ENCODE measurements around the gene AKAP1. TPM values are rescaled to one million over a fixed set of nuclear protein-coding genes. Genes with fewer than 3 reads are reported as not detected.
A peak's percentile ranks its signal among the peaks of the same experiment; 100 is the strongest.

AKAP1 gene
- total and polyA plus RNA-seq, 4 donors, result 22.8 to 37.7 (median 33.6) TPM

DNA sequence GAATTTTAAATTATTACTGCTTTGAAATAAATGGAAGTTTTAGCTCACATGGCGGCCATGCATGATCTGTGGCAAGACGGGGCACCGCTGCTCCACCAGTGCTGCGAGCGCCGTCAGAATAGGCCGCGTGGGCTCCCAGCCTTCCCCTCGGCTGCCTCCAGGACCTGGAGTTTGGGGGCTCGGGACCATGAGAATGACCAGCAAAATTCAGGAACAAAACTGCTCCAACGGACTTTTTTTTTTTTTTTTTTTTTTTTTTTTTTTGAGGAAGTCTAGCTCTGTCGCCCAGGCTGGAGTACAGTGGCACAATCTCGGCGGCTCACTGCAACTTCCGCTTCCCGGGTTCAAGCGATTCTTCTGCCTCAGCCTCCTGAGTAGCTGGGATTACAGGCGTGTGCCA lies 38.3 kb upstream of the AKAP1 start:
- Histone ChIP-seq H3K27ac (ENCODE audit: low read depth, low read length) (no peak overlapping the region), H3K27me3 (ENCODE audit: control insufficient read depth, insufficient read depth, low read length) (peaks cover 30% of the 10 kb centered on the region), H3K36me3 (ENCODE audit: control insufficient read depth, insufficient read depth, low read length) (no peaks in the 10 kb centered on the region), H3K4me3 (ENCODE audit: low read depth, low read length) (no peak overlapping the region), H3K4me1 (ENCODE audit: control insufficient read depth, insufficient read depth, low read length) (peaks cover 22% of the 10 kb centered on the region), H3K9me3 (ENCODE audit: control insufficient read depth, insufficient read depth, low read length) (no peaks in the 10 kb centered on the region)
- DNase-seq (ENCODE audit: low read depth in 4 of 6, low spot score in 6 of 6), result no peak
- 85% methylated on average over 8 of the region's 18 CpGs for WGBS (ENCODE audit: insufficient coverage)

GRCh38 chr17:57048096-57048495 lies 37.0 kb upstream of the AKAP1 start:
- Histone ChIP-seq H3K27ac (ENCODE audit: low read depth, low read length) (no peak overlapping the region), H3K27me3 (ENCODE audit: control insufficient read depth, insufficient read depth, low read length) (peaks cover 30% of the 10 kb centered on the region), H3K4me3 (ENCODE audit: low read depth, low read length) (no peak overlapping the region), H3K9me3 (ENCODE audit: control insufficient read depth, insufficient read depth, low read length) (no peaks in the 10 kb centered on the region), H3K4me1 (ENCODE audit: control insufficient read depth, insufficient read depth, low read length) (peaks cover 22% of the 10 kb centered on the region), H3K36me3 (ENCODE audit: control insufficient read depth, insufficient read depth, low read length) (no peaks in the 10 kb centered on the region)
- 90% methylated on average over 2 of the region's 2 CpGs for WGBS (ENCODE audit: insufficient coverage)
- no peak for DNase-seq (ENCODE audit: low read depth in 4 of 6, low spot score in 6 of 6)

- WGBS (ENCODE audit: insufficient coverage), result 29% methylated on average over 4 of the region's 5 CpGs
- Histone ChIP-seq H3K4me3 (ENCODE audit: low read depth, low read length) (no peak overlapping the region), H3K9me3 (ENCODE audit: control insufficient read depth, insufficient read depth, low read length) (no peaks in the 10 kb centered on the region), H3K27ac (ENCODE audit: low read depth, low read length) (no peak overlapping the region), H3K4me1 (ENCODE audit: control insufficient read depth, insufficient read depth, low read length) (peaks cover 22% of the 10 kb centered on the region), H3K27me3 (ENCODE audit: control insufficient read depth, insufficient read depth, low read length) (peaks cover 16% of the 10 kb centered on the region), H3K36me3 (ENCODE audit: control insufficient read depth, insufficient read depth, low read length) (no peaks in the 10 kb centered on the region)
- DNase-seq (ENCODE audit: low read depth in 4 of 6, low spot score in 6 of 6), result no peak
These were observed 34.7 kb upstream of the AKAP1 start for GRCh38 chr17:57050306-57050705.

DNA sequence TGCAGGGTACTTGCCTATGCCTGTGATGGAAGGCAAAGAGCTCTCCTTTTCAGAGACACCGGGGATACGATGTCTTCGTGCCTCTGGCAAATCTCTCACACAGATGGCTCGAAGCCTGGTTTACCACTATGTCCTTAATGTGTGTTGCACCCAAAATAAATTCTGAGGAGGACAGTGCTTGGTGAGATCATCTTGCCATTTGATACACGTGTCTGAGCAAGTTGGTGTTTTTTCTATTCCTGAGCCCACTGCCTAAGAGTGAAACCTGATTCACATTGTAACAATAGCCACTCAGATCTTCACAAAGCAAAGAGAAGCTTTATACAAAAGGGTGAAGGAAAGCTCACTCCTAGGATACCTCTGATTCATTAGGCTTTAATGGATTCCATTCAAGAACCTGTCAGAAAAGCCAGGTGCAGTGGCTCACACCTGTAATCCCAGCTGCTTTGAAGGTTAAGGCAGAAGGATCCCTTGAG lies 33.1 kb upstream of the AKAP1 start:
- peaks cover 2% of the 10 kb centered on the region for H3K27me3 ChIP-seq (ENCODE audit: control insufficient read depth, insufficient read depth, low read length)
- no peak for DNase-seq (ENCODE audit: low read depth in 4 of 6, low spot score in 6 of 6)
- H3K4me1 ChIP-seq (ENCODE audit: control insufficient read depth, insufficient read depth, low read length), result peaks cover 10% of the 10 kb centered on the region
- H3K36me3 ChIP-seq (ENCODE audit: control insufficient read depth, insufficient read depth, low read length), result no peaks in the 10 kb centered on the region
- 60% methylated on average over 3 of the region's 5 CpGs for WGBS (ENCODE audit: insufficient coverage)
- H3K9me3 ChIP-seq (ENCODE audit: control insufficient read depth, insufficient read depth, low read length), result no peaks in the 10 kb centered on the region
- no peak overlapping the region for H3K4me3 ChIP-seq (ENCODE audit: low read depth, low read length)
- no peak overlapping the region for H3K27ac ChIP-seq (ENCODE audit: low read depth, low read length)

GRCh38 chr17:57062865-57063264 lies 22.2 kb upstream of the AKAP1 start:
- no CpG with 5 or more reads among the region's 2 CpGs for WGBS (ENCODE audit: insufficient coverage)
- H3K27me3 ChIP-seq (ENCODE audit: control insufficient read depth, insufficient read depth, low read length), result no peaks in the 10 kb centered on the region
- DNase-seq (ENCODE audit: low read depth in 4 of 6, low spot score in 6 of 6), result no peak

DNA sequence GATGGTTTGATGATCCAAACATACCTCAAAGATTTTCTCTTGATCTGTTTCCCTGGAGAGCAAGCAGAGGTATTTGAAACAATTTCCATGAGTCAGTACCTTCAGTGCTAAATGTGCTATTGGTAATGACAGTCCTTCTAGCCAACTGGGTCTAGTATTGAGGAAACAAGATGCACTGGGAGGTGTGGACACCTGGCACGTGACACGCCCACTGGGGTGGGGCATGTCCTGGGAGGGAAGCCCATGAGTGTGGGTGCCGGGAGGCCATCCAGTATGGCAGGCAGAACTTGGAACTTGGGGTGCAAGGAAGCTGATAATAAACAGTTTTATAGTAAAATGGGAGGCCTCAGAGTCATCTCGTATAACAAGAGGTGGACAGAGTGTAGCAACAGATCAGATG lies 17.9 kb upstream of the AKAP1 start:
- 94% methylated on average over 4 of the region's 4 CpGs for WGBS (ENCODE audit: insufficient coverage)
- H3K9me3 ChIP-seq (ENCODE audit: control insufficient read depth, insufficient read depth, low read length), result no peaks in the 10 kb centered on the region
- no peak overlapping the region for H3K4me3 ChIP-seq (ENCODE audit: low read depth, low read length)
- no peaks in the 10 kb centered on the region for H3K4me1 ChIP-seq (ENCODE audit: control insufficient read depth, insufficient read depth, low read length)
- H3K27ac ChIP-seq (ENCODE audit: low read depth, low read length), result no peak overlapping the region
- no peaks in the 10 kb centered on the region for H3K27me3 ChIP-seq (ENCODE audit: control insufficient read depth, insufficient read depth, low read length)
- DNase-seq (ENCODE audit: low read depth in 4 of 6, low spot score in 6 of 6), result no peak
- H3K36me3 ChIP-seq (ENCODE audit: control insufficient read depth, insufficient read depth, low read length), result no peaks in the 10 kb centered on the region

More at GRCh38 chr17:57062865-57063264, 22.2 kb upstream of the AKAP1 start:
- Histone ChIP-seq H3K4me3 (ENCODE audit: low read depth, low read length) (no peak overlapping the region), H3K9me3 (ENCODE audit: control insufficient read depth, insufficient read depth, low read length) (no peaks in the 10 kb centered on the region), H3K36me3 (ENCODE audit: control insufficient read depth, insufficient read depth, low read length) (no peaks in the 10 kb centered on the region), H3K4me1 (ENCODE audit: control insufficient read depth, insufficient read depth, low read length) (no peaks in the 10 kb centered on the region), H3K27ac (ENCODE audit: low read depth, low read length) (no peak overlapping the region)

- no peak overlapping the region for H3K27ac ChIP-seq (ENCODE audit: low read depth, low read length)
- WGBS (ENCODE audit: insufficient coverage), result 100% methylated on average over 1 of the region's 1 CpG
These were observed 17.3 kb upstream of the AKAP1 start for GRCh38 chr17:57067781-57068180.

GRCh38 chr17:57068222-57068658 lies 16.8 kb upstream of the AKAP1 start:
- no CpG with 5 or more reads among the region's 4 CpGs for WGBS (ENCODE audit: insufficient coverage)
- Histone ChIP-seq H3K27me3 (ENCODE audit: control insufficient read depth, insufficient read depth, low read length) (no peaks in the 10 kb centered on the region), H3K9me3 (ENCODE audit: control insufficient read depth, insufficient read depth, low read length) (no peaks in the 10 kb centered on the region), H3K4me3 (ENCODE audit: low read depth, low read length) (no peak overlapping the region), H3K4me1 (ENCODE audit: control insufficient read depth, insufficient read depth, low read length) (no peaks in the 10 kb centered on the region), H3K27ac (ENCODE audit: low read depth, low read length) (no peak overlapping the region), H3K36me3 (ENCODE audit: control insufficient read depth, insufficient read depth, low read length) (no peaks in the 10 kb centered on the region)
- DNase-seq (ENCODE audit: low read depth in 4 of 6, low spot score in 6 of 6), result no peak

More at GRCh38 chr17:57067781-57068180, 17.3 kb upstream of the AKAP1 start:
- H3K9me3 ChIP-seq (ENCODE audit: control insufficient read depth, insufficient read depth, low read length), result no peaks in the 10 kb centered on the region
- H3K27me3 ChIP-seq (ENCODE audit: control insufficient read depth, insufficient read depth, low read length), result no peaks in the 10 kb centered on the region
- no peak for DNase-seq (ENCODE audit: low read depth in 4 of 6, low spot score in 6 of 6)
- no peak overlapping the region for H3K4me3 ChIP-seq (ENCODE audit: low read depth, low read length)
- H3K36me3 ChIP-seq (ENCODE audit: control insufficient read depth, insufficient read depth, low read length), result no peaks in the 10 kb centered on the region
- no peaks in the 10 kb centered on the region for H3K4me1 ChIP-seq (ENCODE audit: control insufficient read depth, insufficient read depth, low read length)

- Histone ChIP-seq H3K4me3 (ENCODE audit: low read depth, low read length) (no peak overlapping the region), H3K27ac (ENCODE audit: low read depth, low read length) (no peak overlapping the region), H3K36me3 (ENCODE audit: control insufficient read depth, insufficient read depth, low read length) (no peaks in the 10 kb centered on the region), H3K27me3 (ENCODE audit: control insufficient read depth, insufficient read depth, low read length) (no peaks in the 10 kb centered on the region), H3K4me1 (ENCODE audit: control insufficient read depth, insufficient read depth, low read length) (no peaks in the 10 kb centered on the region), H3K9me3 (ENCODE audit: control insufficient read depth, insufficient read depth, low read length) (no peaks in the 10 kb centered on the region)
- WGBS (ENCODE audit: insufficient coverage), result no CpG with 5 or more reads among the region's 2 CpGs
- no peak for DNase-seq (ENCODE audit: low read depth in 4 of 6, low spot score in 6 of 6)
These were observed 16.3 kb upstream of the AKAP1 start for GRCh38 chr17:57068707-57069106.

- no CpG with 5 or more reads among the region's 5 CpGs for WGBS (ENCODE audit: insufficient coverage)
- no peaks in the 10 kb centered on the region for H3K9me3 ChIP-seq (ENCODE audit: control insufficient read depth, insufficient read depth, low read length)
- DNase-seq (ENCODE audit: low read depth in 4 of 6, low spot score in 6 of 6), result peak in 1 of 6 donors; percentile 66
- no peaks in the 10 kb centered on the region for H3K36me3 ChIP-seq (ENCODE audit: control insufficient read depth, insufficient read depth, low read length)
- H3K4me1 ChIP-seq (ENCODE audit: control insufficient read depth, insufficient read depth, low read length), result no peaks in the 10 kb centered on the region
- H3K27ac ChIP-seq (ENCODE audit: low read depth, low read length), result peak overlapping the region; percentile 42
- H3K27me3 ChIP-seq (ENCODE audit: control insufficient read depth, insufficient read depth, low read length), result no peaks in the 10 kb centered on the region
- no peak overlapping the region for H3K4me3 ChIP-seq (ENCODE audit: low read depth, low read length)
These were observed 12.8 kb upstream of the AKAP1 start for GRCh38 chr17:57071991-57072944.

Measured in spinal cord (tissue), 10 donors.